ENCODE data around the gene GRM4.

GRM4 gene

DNA sequence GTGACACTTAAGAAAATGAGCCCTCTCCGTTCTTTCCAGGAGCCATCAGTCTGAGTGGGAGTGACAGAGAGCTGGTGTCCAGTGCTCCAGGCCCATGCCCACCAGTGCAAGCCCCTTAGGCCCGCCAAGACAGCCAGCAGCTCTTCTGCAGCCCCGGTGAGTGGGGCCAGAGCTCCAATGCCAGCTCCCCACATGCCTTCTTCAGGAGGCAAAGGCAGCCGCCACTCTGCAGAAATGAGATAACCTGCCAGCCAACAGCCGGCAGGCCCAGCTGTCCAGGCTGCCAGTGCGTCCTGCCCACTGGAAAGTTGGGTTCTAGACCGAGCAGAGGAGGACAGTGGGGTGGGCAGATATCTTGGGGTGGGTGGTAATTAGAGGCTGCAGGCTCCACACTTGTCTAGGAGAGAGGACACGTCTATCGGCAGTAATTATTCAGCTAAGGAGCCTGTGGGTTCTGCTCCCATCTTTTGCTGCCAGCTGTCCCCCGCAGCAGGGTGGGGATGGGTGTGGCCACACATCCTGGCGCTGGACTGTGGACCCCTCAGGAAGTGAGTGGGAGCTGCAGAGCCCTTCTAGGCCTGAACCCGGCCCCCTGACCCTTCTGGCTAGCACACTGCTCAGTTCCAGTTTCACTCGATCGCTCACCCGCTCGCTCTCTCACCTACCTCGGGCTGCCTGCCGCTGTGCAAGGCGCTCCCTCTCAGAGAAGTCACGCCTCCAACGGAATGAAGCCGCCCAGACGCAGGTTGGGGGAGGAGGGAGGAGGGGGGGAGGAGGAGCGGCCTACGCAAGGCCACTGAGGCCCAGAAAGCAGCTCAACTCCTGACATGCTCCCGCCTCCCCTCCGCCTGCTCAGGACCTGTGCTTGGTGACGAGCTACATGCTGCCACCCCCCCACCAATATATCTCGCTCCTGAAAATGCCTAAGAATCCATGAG, 3.6 kb downstream of the GRM4 start:
- DNase-seq (ENCODE audit: low read depth): no peak

DNA sequence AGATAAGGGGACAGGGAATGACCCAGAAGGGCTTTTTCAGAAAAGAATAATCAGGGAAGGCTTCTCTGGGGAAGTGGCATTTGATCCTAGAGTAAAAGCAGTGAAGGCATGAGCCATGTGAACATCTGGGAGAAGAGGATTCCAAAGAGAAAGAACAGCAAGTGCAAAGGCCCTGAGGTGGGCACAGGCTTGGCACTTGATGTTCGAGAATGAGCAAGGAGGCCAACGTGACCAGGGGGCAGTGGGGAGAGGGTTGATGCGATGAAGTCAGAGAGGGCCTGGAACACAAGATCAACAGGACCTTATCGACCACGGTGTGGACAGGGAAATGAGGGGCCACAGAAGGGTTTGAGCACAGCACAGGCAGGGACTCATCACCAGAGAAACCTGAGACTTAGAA, 5.8 kb downstream of the GRM4 start:
- no peak for DNase-seq (ENCODE audit: low read depth)

DNA sequence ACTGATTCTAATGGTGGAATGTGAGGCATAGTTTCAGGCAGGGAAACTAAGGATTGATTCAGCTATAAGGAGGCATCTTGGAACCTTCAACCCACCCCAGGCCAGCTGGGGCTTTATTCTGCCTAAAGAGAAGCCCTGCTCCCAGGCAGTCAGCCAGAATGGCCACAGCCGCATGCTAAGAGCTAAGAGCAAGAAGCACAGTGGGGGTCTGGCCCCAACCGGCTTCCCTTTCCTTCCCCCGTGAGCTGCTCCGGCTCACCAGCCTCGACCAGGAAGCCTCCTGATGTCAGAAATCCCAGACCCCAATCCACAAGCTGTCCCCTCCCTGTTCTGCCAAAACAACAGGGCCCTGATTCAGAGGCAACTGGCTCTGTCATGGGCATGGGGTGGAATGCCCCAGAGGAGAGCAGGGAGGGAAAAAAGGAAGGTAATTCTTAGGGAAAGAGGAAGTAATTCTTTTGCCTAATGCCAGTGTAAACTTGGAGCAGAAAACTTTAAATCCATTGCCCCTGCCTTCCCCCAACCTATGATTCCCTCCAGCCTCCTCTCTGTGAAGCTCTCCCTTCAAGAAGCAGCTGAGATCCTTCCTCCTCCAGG, 6.9 kb downstream of the GRM4 start:
- DNase-seq (ENCODE audit: low read depth): no peak

DNA sequence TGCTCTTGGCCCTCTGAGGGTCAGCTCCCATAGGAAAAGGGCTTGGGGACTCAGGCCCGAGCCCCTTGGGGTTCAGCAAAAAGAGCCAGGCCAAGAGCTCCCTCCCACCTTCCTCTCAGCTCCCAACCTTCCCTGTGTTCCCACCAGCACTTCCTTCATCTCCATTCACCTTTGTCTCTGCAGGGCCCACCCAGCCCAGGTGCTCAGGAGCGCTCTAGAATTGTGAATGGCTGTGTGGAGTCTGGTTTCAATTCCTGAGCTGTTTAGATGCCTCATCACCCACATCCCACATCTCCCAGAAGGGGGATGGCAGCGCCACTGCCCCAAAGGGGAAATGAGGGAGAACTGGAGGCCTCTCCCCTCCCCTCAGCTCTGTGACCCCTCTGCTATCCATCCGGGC, 7.7 kb downstream of the GRM4 start:
- no peak for DNase-seq (ENCODE audit: low read depth)

DNA sequence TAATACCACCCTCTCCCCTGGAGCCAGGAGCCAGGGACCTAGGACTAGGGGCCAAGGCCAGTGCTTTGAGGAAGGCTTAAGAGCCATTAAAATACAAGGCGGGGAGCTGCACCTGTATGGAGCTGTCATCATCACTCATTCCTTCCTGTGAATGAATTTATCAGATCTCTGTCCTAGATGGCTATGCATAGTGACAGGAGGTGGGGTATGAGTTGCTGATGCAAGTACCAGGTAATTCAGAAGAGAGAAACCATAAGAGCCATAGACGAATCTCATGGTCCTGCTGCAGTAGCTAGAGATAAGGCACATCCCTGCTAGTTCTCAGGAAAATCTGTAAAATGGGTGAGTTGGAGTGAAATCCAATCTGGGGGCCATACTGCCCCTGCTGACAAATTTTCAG, 10.3 kb downstream of the GRM4 start:
- DNase-seq (ENCODE audit: low read depth): no peak

DNA sequence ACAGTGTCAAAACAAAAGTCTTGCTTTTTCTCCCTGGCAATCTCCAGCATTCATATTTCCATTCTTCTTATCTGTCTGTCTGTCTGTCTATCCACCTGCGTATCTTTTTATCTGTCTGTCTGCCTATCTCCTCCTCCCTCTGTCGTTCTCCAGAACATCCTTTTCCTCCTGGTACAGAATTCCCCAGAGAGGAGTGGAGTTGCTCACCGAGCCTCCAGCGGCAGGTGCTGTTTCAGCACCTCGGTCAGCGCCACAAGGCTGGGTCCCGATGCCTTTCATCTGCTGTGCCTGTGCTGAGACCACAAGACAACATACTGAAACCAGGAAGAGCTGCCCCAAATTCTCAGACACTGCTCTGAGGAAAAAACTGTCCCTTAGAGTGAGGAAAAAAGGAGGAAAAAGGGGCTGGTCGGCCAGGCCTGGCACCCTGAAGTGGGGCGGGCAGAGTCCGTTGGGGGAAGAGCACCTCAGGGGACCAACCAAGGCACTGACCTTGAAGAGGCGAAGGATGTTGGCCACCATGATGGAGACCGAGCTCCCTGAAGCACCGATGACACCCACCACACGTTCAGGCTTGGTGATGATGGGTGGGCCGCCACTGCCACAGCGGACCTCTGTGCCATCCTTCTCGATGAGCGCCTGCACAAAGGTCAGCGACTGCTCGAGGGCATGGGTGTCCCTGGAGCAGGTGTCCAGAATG, 13.3 kb downstream of the GRM4 start:
- peak; percentile 15 for DNase-seq (ENCODE audit: low read depth)

DNA sequence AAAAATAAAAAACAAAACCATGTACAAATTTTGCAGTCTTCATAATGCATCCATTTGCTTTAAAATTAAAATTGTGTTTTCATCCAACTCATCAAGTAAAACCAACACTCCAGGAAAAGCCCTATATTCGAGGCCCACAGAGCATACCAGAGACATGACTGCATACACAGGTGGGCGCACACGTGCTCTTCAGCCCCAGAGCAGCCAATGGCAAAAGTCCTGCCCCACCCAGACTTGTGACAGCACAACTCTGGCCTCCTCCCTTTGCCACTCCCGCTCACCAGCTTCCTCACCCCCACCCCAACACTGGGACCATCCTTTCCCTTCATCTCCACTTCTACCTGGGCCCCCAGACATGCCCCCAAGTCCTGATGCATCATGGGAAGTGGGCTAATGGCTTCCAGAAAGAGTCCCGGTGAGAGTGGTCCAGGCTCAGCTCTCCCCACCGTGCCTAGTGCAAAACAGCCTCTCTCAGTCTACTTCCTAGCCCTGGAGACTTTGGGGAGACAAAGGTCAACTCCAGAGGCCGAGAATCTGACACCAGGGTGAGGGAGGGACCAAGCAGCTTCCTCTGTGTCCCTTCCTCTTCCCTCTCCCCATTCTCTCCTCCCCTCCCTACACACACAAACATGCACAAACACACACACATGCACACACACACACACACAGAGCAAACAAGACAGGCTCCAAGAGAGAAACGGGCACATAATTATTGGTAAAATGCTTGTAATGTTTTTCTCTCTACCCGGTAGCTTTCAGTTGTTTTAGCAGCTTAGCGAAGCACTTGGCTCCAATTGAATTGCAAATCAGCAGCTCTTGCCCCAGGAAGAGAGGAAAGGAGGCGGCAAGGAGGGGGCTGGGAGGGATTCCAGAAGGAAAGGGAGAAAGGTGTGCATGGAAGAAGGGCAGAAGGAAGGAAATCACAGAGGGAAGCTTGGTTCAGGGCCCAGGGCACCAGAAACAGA, 14.3 kb downstream of the GRM4 start:
- no peak for DNase-seq (ENCODE audit: low read depth)

DNA sequence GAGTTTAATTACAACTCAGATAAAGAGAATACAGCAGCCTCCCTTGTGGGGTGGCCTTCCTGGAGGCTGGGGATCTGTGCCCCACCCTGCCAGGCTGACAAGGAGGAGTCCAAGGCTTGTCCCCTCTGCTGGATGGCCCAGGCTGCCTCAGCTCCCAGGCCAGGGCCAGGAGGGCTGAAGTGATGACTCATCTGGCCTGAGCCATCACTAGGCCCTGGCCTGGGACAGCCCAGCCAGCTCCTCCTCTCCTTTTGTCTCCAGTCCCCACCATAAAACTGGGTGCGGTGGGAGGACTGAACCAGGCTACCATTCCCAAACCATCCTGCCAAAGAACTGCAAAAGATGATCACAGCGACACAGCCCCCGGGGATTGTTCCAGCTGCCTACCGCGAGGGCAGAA, 15.0 kb downstream of the GRM4 start:
- DNase-seq (ENCODE audit: low read depth): no peak

DNA sequence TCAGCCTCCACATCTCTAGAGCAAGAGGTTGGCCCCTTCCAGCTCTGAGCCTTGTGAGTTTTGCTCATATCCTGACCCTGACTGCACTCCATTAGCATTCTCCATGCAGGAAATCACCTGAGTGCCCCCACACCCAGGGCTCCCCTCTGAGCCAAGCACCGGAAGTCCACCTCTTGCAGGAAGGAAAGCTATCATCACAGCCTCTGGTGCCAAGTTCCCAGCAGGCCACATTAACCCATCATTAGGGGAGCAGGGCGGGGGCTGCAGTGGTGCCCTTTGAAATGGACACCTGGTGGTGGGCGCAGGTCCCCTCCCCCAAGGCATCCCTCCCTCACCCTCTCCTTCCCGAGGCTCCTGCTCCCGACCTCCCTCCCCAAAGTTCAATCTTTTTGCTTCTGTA, 16.1 kb downstream of the GRM4 start:
- DNase-seq (ENCODE audit: low read depth): no peak

DNA sequence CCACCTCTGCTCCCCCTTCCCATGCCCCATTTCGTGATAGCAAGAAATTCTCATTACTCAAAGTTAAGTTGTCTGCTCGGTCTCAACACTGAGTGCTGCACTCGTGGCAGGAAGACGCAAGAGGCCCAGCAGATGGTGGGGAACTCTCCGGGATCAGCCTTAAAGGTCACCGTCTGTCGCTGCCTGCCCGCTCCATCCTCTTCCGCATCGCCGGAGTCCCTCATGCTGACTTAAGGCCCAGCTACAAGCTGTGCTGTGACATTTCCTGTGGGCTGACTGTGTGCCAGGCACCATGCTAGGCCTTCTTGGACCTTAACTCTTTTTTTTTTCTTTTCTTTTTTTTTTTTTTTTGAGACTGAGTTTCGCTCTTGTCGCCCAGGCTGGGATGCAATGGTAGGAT, 17.8 kb downstream of the GRM4 start:
- DNase-seq (ENCODE audit: low read depth): no peak

DNA sequence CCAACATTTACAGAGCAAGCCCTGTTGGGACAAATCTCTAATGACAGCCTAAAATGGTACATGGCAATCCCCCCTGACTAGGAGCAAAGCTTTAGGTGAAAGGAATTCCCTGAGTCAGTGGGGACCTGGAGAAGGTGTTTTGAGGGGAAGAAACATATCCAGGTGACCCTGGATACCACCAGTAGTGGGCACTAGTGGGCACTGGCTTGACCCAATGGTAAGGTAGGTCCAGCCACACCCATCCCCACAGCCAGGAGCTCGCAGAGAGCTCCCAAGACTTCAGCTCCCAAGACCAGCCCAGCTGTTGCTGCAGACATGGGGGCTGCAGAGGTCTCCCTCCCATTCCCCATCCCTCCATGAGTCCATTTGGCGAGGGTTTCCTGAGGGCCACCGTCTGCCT, 19.5 kb downstream of the GRM4 start:
- no peak for DNase-seq (ENCODE audit: low read depth)

DNA sequence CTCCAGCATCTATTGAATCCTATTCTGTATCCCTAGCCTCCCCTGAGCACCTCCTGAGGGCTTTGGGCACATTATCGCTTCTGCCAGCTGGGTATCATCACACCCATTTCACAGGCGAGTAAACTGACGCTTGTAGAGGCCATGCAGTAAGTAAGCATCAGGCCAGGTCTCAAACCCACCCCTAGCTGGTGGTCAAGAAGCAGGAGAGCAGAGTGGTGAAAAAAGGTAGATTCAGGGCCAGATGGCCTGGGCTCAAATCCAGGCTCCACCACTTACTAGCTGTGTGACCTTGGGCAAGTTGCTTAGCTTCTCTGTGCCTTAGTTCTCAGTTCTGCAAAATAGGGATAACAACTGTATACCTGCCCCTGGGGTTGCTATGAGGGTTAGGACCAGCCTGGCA, 19.9 kb downstream of the GRM4 start:
- no peak for DNase-seq (ENCODE audit: low read depth)

DNA sequence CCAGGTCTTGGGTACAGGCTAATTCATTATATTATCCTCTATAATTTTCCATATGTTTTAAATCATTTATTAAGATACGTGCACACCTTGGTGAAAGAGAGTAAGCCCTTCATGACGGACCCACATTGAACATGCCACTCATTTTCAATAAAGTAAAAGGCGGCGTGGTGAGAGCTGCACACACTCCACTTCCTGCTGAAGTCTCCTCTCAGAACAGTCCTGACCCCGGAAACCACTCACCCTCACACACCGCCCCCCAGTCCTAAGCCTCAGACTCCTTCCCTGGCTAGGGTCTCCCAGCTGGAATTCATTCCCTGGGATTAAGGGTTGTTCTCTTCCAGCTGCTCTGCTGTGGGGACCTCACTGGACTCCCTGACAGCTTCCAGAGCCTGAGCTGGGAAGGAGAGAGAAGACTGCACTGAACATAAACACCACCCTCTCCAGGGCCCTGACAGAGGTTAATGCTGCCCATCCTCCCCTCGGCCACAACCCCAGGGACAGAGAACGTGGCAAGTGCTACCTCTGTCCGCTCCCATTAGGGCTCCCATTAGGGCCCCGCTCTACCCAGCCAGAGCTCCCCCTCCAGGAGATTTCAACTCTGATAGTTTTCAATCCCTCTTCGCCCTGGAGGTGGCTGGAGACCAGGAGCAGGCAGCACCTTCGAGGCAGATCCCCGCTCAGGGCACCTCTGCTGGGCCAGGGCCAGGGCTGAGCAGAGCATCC, 24.8 kb downstream of the GRM4 start:
- no peak for DNase-seq (ENCODE audit: low read depth)

DNA sequence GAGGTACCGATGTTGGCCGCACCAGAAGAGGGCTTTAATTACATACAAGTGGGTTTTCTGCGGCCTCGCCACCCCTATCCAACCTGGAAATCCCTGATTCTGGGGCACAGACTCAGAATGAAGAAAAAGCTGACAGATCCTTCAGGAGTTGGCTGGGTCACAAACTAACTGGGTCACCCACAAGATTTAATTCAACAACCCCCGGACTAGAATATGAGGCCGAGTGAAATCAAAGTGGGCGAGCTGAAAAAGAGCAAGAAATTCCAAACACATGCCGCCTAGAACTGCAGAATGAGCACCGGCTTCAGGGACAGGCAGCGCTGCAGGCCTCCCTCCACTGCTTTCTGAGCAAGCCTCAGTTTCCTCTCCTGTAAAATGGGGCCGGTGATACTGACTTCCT, 30.0 kb downstream of the GRM4 start:
- DNase-seq (ENCODE audit: low read depth): no peak

DNA sequence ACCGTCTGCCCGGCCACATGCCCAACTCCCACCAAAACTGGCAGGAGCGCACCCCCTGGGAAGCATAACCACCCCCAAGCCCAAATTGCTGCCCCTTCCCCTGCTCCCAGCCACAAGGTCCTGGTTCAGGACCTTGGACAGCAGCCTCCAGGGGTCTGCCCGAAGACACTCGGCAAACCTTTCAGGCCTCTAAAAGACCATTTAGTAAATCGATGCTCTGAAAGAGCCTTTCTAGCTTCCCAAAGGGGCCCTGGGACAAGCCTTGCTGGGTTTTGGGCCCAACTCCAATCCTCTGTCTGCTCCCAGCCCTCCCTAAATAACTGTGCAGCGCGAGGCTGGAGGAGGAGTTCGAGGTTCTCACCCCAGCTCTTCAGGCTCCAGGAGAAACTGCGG, 30.5 kb downstream of the GRM4 start:
- DNase-seq (ENCODE audit: low read depth): peak; percentile 5

DNA sequence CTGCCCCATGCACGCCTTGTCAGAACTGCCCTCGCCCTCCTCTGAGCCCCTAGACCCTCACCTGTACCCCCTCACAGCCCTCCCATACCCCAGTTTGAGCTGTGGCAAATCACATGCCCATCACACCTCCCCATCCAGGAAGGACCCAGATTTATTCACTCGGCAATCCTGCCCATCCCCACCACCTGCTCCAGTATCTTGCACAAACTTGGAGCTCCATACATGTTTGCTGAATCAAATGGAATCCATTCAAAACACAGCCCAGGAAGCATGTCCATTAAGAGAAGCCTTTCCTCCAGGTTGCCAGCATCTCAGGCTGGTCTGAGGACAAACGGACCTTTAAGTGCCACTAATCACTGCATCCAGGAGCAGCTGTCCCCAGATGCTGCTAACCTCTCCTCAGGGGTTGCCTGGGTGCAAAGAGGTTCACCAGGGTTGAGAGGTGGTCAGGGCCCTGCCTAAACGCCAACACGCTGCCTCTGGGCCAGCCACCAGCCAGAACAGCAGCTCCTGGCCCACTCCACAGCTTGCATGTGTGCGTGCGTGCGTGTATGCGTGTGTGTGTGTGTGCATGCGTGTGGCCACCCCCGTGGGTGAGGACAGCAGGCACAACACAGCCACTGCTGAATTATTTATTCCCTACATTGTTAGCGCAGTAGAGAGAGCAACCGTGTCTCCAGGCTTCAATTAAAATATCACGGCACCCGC, 31.0 kb downstream of the GRM4 start:
- no peak for DNase-seq (ENCODE audit: low read depth)

DNA sequence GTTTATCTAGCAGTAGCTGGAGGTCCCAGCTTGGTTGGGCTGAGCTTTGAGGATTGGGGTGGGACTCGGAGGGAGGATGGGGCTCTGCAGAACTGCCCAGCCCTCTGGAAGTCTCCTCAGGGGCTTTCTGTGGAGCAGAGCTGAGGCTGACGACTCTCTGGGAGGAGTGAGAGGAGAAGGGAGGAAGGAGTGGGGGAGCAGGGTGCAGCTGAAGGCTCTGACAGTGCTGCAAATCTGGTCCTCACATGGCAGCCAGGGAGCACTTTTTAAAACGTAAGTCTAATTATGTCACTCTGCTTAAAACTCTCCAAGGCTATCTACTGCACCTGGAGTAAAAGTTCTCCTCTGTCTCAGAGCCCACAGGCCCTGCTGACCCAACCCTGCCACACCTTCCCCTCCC, 32.4 kb downstream of the GRM4 start:
- no peak for DNase-seq (ENCODE audit: low read depth)

DNA sequence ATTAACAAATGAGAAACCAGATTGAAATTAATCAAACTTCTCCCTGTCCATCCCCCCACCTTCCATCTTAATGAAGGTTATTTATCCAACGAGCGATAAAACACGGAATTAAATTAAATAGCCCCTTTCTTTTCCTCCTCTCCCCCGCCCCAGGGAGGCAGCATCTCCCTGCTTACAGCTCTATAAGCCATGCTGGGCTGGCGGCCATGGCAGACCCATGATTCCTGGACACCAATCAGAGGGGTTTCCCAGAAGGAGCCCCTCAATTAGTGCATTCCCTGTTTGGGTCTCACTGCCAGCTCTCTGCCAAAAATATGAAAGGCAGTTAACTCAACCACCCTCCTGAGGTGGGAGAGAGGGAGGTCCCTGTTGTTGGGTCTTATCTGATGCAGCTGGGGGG, 33.8 kb downstream of the GRM4 start:
- DNase-seq (ENCODE audit: low read depth): no peak

DNA sequence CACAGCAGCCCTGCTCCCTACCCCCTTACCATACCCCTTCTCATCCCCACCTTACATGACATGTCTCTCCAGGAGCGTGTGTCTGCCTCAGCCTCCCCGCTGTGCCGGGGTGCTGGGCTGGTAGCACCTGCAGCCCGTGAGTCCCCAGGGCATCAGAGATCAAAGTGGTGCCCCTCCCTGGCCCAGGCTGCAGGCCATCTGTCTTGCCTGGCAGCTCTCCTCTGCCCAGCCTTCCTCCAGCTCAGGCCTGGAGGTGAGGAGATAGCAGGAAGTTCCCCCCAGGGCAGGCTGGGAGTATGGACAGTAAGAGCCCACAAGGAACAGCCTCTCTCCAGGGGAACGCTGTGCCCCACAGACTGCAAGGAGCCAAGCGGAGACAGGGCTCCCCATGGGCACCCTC, 35.3 kb downstream of the GRM4 start:
- DNase-seq (ENCODE audit: low read depth): no peak

DNA sequence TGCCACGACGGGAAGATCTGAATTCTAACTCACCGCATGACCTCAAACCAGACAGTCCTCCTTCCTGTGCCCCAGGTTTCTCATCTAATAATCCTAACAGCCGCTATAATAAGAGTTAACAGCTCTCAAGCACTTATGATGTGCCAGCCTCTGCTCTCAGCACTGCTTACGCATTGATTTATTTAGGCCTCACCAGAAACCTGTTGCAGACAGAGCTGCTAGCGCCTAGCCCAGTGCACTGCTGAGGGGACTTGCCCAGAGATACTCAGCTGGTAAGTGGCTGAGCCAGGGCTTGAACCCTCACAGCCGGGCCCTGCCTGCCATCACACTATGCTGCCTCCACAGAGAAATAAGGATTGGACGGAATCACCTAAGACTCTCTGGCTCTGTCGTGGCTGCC, 37.7 kb downstream of the GRM4 start:
- DNase-seq (ENCODE audit: low read depth): no peak

DNA sequence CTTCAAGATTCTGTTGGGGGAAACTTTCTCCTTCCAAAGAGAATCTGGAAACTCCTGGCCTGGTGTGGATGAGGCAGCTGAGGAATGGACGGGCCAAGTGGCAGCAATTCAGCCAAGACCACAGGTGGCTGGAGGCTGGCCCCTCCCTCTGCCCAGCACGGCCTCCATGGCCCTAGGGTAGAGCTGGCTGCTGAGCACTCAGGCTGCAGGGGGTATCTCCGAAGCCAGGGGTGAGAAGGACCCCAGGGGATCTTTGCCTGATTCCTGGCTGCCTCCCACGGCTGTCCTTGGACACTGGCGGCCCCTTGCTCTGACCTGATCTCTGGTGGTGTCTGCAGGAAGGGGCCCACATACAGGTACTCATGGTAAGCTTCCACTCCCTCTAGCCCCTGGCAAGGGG, 39.0 kb downstream of the GRM4 start:
- DNase-seq (ENCODE audit: low read depth): no peak

All from iris pigment epithelial cell (primary cell).